Body of pancreas (tissue), 4 donors: ENCODE data around the gene MARCHF3. TPM values are rescaled to one million over a fixed set of nuclear protein-coding genes. Genes with fewer than 3 reads are reported as not detected.

Source experiments
- ATAC-seq: fragments of 150-250 bp; one replicate; pipeline ENCODE4 v1.9.1; 2016
- DNase-seq, 4 donors: peaks; one replicate each; pipeline ENCODE4 v3.0.0-alpha.2; 2019
- H3K27ac ChIP-seq, 4 donors: fragments of 200-600 bp; sonication (generic); 1 replicate in 3 of 4; 2 replicates in 1 of 4; pipeline versions ENCODE4 v1.5.1 to v1.6.1; 2016 to 2019; ENCODE audit warnings: mild to moderate bottlenecking in 1 of 4, mixed read lengths in 1 of 4, moderate library complexity in 1 of 4
- H3K27me3 ChIP-seq, 2 donors: fragments of 200-600 bp; sonication (generic); one replicate each; pipeline ENCODE4 v1.6.0; 2016; ENCODE audit warnings: mild to moderate bottlenecking in 1 of 2
- H3K36me3 ChIP-seq, 2 donors: fragments of 200-600 bp; sonication (generic); replicated peaks in 1 of 2; 2 replicates each; pipeline ENCODE4 v1.5.1; 2016; ENCODE audit warnings: low read depth in 2 of 2; ENCODE audit not compliant: insufficient read depth in 1 of 2
- H3K4me1 ChIP-seq: fragments of 200-600 bp; sonication (generic); one replicate; pipeline ENCODE4 v1.6.0; 2016
- H3K4me3 ChIP-seq, 2 donors: fragments of 200-600 bp; sonication (generic); 1 replicate in 1 of 2; 2 replicates in 1 of 2; pipeline ENCODE4 v1.5.1; 2016 to 2019
- H3K9me3 ChIP-seq, 3 donors: fragments of 200-600 bp; sonication (generic); 1 replicate in 2 of 3; 2 replicates in 1 of 3; pipeline ENCODE4 v1.5.1; 2016
- POLR2A ChIP-seq, 3 donors: fragments of 450-650 bp; IDR thresholded peaks; one replicate each; pipeline ENCODE4 v1.6.1; 2016; ENCODE audit warnings: antibody characterized with exemption in 3 of 3, mild to moderate bottlenecking in 2 of 3
- WGBS, 2 donors: methylation state at CpG; one replicate each; pipeline ENCODE4 v1.1.5; 2017; 5-methylcytosine and 5-hydroxymethylcytosine counted together
- intact Hi-C: fragments of 100-400 bp; cut with DNase I; formaldehyde crosslinking; loops from one replicate; pipeline ENCODE4 v1.15.1; 2023
- total RNA-seq, 2 donors: library from RNA; depleted of rRNA; stranded (reverse); fragments of >200 nt; gene quantifications; one replicate each; pipeline ENCODE4 v1.1.0, GENCODE V29; 2016
- TF ChIP-seq, protein P1 (sequence below), 7 experiments: fragments of 450-650 bp in 4 of 7; fragments of 200-600 bp in 3 of 7; sonication (generic) in 3 of 7; IDR thresholded peaks; one replicate each; pipeline ENCODE4 v1.5.1; 2016 to 2019; ENCODE audit warnings: antibody characterized with exemption in 7 of 7

MARCHF3 gene
- 1 to 10 TPM; 2.1 to 8.2 TPM for total RNA-seq

DNA sequence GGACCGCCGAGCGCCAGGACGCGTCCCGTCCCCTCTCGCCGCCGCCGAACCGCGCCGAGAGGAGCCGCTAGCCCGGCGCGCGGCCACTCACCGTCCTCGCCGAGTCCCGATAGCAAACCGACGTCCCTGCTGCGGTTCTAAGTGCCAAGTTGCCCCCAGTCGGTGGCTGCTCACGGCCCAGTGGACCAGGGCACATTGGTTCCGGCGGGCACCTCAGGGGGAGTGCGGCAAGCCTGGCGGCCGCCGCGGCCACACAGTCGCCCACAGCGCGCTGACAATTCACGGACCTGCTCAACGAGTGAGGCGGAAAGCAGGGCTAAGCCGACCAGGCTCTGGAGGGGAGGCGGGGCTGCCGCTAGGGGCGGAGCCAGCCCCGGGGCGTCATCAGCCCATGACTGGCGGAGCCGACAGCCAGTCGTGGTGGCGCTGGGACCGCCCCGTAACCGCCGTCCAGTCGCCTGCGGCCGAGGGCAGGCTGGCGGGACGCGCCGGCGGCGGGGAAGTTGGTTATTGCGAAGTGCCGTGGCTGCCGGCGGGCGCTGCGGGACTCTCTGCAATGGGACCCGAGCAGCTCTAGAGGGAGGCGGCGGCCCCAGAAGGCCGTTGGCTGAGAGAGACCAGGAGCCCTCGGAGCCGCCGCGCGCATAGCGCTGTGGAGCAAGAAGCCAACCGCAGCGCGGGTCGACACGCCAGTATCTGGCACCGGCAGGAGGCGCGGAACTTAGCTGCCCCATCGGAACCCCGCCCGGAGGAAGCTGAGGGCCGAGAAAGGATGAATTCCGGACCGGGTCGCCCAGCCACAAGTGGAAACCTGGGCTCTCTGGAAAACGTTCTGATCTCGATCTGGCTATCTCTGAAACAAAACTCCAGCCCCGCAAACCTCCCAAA is at the start of gene MARCHF3:
TSS of gene MARCHF3 (minus strand) at position 300 of the 888 bp plus-strand sequence. CDS start 112,387 bp downstream, outside the sequence.
- Histone ChIP-seq H3K36me3 (no peaks in the 10 kb centered on the region), H3K4me3 (peak within 1 kb of the TSS; percentile 50 to 68), H3K27me3 (no peaks in the 10 kb centered on the region), H3K4me1 (peaks cover 31% of the 10 kb centered on the region), H3K27ac (peak within 1 kb of the TSS; percentile 47 to 89 (median 82)), H3K9me3 (no peaks in the 10 kb centered on the region)
- ATAC-seq = peak; percentile 97
- DNase-seq = peak; percentile 96 to 97 (median 96)
- intact Hi-C loops = no loop called here
- TF ChIP-seq POLR2A (IDR thresholded peaks at IDR 0.05) = peak; percentile 97 to 98 (median 98)
- TF ChIP-seq, protein P1, sequence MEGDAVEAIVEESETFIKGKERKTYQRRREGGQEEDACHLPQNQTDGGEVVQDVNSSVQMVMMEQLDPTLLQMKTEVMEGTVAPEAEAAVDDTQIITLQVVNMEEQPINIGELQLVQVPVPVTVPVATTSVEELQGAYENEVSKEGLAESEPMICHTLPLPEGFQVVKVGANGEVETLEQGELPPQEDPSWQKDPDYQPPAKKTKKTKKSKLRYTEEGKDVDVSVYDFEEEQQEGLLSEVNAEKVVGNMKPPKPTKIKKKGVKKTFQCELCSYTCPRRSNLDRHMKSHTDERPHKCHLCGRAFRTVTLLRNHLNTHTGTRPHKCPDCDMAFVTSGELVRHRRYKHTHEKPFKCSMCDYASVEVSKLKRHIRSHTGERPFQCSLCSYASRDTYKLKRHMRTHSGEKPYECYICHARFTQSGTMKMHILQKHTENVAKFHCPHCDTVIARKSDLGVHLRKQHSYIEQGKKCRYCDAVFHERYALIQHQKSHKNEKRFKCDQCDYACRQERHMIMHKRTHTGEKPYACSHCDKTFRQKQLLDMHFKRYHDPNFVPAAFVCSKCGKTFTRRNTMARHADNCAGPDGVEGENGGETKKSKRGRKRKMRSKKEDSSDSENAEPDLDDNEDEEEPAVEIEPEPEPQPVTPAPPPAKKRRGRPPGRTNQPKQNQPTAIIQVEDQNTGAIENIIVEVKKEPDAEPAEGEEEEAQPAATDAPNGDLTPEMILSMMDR (IDR thresholded peaks at IDR 0.05) = peak in 4 of 7 experiments; percentile 28 to 35 (median 31)
- 0% methylated on average over 1 to 84 of the region's 97 CpGs for WGBS, 2 donors

DNA sequence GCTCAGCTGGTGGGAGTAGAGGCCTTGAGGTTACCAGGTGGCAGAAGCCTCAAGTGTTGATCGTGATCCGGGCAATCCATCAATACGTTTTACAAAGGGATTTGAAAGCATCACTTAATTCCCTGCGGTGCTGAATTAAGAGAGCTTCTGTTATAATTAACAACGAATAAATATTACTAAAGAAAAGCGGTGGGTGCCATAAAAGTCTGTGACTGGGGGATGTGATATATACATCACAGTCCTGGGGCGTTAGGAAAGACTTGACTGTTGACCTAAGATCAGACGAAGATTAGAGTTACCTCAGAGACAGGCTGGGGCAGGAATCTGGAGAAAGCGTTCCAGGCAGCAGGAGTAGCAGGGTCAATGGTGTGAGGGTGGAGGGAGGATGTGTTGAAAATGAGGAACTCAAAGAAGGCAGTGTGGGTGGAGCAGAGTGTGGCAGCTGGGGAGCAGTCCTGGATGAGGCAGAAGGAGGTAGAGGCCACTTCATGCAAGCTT is 49.7 kb upstream of the MARCHF3 start:
- WGBS, 2 donors = 39 to 41% methylated on average over 9 of the region's 9 CpGs
- Histone ChIP-seq H3K27me3 (no peaks in the 10 kb centered on the region), H3K4me3 (no peak overlapping the region), H3K27ac (no peak overlapping the region), H3K4me1 (no peaks in the 10 kb centered on the region), H3K9me3 (no peaks in the 10 kb centered on the region), H3K36me3 (no peaks in the 10 kb centered on the region)
- no peak for ATAC-seq
- intact Hi-C loops = no loop called here
- TF ChIP-seq POLR2A (IDR thresholded peaks at IDR 0.05) = no peak
- TF ChIP-seq, protein P1 (IDR thresholded peaks at IDR 0.05) = no peak
- DNase-seq = no peak

DNA sequence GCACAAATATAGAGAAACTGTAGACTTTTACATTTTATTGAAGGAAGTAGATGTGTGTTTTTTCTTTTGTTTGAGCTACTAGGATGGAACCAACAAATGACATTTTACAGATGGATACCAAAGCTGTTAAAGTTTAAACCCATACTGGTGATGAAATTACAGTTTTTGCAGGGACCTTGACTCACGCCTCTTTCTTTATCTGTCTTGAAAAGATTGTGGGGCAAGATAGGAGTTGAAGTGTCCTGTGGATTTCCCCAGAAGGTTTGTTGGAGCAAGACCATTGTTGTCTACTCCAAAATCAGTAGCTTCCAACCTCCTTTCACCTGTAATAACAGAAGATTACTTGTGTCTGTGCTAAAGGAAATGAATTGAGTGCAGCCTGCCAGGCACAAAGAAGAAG is 47.0 kb upstream of the MARCHF3 start:
- Histone ChIP-seq H3K9me3 (no peaks in the 10 kb centered on the region), H3K27ac (no peak overlapping the region), H3K4me1 (peaks cover 3% of the 10 kb centered on the region), H3K4me3 (no peak overlapping the region), H3K36me3 (no peaks in the 10 kb centered on the region), H3K27me3 (no peaks in the 10 kb centered on the region)
- TF ChIP-seq, protein P1 (IDR thresholded peaks at IDR 0.05) = no peak
- WGBS, 2 donors = 25 to 32% methylated on average over 1 of the region's 1 CpG
- ATAC-seq (no peak), DNase-seq (no peak)
- intact Hi-C loops = no loop called here

GRCh38 chr5:127076315-127077129 is 46.2 kb upstream of the MARCHF3 start:
- H3K9me3 ChIP-seq = no peaks in the 10 kb centered on the region
- WGBS, 2 donors = 59 to 60% methylated on average over 4 of the region's 4 CpGs
- H3K4me3 ChIP-seq = no peak overlapping the region
- intact Hi-C loops = no loop called here
- ATAC-seq = no peak
- peaks cover 7% of the 10 kb centered on the region for H3K4me1 ChIP-seq
- DNase-seq = no peak
- H3K27me3 ChIP-seq = no peaks in the 10 kb centered on the region
- no peaks in the 10 kb centered on the region for H3K36me3 ChIP-seq
- H3K27ac ChIP-seq = no peak overlapping the region
- TF ChIP-seq, protein P1 (IDR thresholded peaks at IDR 0.05) = no peak
- no peak for TF ChIP-seq POLR2A (IDR thresholded peaks at IDR 0.05)
